Ammon's horn (tissue), 1 donor: Measurements from ENCODE around the gene XRCC4.
"Not testable (repeated sequence)": the region's sequence is repeated elsewhere in the genome, so short reads cannot be mapped to it uniquely, and the experiment has no call there.

Source experiments
- DNase-seq: peaks from one replicate; pipeline ENCODE4 v3.0.0-alpha.2; 2016; ENCODE audit warnings: low spot score

The XRCC4 gene

DNA sequence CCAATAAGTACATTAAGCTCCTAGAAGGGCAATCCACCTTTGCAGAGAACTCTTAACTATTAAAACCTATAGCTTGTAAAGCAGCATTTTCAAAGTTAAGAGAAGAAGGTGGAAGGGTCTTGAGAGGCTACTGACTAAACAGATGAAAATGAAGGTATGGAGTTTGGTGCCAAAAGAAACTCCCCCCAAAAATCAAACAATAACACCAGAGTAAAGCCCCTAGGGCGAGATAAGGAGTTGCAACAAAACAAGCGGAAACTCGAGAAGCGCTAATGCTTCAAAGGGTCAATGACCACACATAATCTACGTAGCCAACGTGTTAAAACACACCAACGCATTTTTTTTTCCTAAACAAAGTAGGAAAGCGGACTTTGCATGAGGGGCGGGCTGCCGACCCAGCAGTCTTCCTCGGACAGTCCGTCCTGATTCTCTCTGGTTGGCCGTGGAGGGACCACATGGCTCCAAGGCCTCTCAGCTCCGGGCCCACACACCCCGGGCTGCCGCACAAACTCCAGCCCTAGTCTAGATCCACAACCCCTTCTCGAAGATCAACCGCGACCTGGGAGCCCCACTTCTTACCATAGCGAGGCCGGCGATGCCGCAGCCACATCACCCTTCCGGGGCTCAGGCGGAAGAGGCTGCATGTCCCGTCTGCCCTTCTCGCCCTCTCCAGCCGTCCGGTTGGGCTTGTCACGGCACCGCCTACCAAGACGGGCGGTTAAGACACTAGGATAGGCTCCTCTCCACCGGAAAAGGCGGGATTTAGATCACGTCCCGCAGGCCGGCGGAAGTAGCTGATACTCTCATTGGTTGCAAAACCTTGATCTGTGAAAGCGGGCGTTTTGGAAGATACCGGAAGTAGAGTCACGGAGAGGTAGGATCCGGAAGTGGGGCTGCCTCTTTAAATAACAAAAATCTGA lies at the start of gene XRCC4, which contains the start of gene TMEM167A:
Gene XRCC4 (plus strand): TSS at position 806 of the 920 bp plus-strand sequence. CDS start 27,373 bp downstream, outside the sequence.
Gene TMEM167A (minus strand): TSS at position 653 of the 920 bp plus-strand sequence. CDS start 71 bp downstream, at position 582.
- peak; percentile 100 for DNase-seq

DNA sequence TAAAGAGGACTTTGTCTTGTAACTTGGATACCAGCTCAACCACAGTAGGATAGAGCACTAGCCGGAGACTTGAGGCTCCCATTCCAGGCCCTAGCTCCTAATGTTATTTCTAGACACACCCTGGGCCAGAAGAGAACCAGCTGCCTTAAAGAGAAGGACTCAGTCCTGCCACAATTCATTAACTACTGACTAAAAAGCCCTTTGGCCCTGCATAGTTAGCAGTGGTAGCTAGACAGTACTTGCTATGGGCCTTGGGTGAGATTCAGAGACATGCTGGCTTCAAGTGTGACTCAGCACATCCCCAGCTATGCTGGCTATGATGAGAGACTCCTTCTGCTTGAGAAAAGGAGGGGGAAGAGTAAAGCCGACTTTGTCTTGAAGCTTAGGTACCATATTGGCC lies 47.4 kb upstream of the XRCC4 start:
- DNase-seq = no peak

DNA sequence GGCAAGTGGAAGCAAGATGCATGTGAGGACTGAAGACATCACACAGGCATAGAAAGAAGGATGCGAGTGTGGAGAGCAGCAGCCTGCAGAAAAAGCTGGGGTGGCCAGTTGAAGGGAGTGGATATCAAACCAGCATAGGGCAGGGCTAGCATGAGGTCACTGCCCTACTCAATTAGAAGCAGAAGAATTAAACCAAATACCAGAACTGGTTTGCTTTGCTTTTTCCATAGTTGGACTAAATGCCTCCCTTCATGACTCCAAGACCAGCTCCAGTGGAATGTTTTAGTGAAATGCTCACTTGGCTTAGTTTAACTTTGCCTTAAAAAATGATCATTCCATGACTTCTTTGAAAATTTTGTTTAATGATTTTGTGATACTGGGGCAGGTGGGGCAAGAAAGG lies 46.0 kb upstream of the XRCC4 start:
- DNase-seq = no peak

DNA sequence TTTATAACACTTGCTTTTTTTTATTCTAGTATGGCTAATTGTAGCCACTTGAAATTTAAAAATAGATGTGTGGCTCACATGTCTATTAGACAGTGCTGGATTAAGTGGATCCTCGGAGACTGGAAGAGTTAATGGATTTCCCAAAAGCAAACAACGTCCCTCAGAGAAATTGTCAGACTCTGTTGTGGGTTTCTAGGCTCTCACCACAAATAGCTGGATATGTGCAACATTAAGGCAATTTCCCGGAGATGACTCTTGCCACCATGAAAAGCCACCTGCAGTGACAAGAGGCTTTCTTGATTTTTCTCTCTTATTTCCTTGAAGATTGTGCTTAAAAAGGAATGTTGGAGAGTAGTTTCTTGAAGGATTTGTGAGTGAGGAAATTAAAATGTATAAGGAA lies 43.3 kb upstream of the XRCC4 start:
- DNase-seq = no peak

DNA sequence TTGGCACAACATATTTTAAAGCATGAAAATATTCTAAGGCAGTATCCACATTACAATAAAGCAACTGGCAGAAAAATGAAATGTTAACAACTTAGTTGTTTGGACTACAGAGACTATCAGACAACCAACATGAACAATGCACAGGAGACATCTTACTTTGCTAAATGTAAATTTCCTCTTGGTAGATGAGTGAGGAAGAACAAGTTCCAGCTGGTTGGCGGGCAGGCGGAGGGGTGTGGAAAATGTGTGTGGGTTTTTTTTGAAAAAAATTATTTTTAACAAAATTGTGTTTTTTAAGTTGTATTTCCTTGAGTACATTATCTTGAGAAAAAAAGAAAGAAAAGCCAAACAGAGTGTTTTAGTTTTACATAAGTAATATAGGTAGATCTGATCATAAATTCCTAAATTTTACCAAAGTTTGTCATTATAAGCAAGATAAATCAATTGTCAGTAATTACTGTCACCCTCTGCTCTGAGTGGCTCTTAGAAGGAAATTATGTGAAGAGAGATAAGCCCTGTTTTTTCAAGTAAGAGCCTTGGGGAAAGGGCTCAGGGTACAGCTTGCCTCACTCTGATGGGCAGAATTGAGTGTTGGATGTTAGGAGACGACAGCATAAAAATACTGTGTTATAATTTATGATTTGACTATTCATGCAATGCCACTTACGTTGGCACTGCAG lies 42.7 kb upstream of the XRCC4 start:
- DNase-seq = no peak

DNA sequence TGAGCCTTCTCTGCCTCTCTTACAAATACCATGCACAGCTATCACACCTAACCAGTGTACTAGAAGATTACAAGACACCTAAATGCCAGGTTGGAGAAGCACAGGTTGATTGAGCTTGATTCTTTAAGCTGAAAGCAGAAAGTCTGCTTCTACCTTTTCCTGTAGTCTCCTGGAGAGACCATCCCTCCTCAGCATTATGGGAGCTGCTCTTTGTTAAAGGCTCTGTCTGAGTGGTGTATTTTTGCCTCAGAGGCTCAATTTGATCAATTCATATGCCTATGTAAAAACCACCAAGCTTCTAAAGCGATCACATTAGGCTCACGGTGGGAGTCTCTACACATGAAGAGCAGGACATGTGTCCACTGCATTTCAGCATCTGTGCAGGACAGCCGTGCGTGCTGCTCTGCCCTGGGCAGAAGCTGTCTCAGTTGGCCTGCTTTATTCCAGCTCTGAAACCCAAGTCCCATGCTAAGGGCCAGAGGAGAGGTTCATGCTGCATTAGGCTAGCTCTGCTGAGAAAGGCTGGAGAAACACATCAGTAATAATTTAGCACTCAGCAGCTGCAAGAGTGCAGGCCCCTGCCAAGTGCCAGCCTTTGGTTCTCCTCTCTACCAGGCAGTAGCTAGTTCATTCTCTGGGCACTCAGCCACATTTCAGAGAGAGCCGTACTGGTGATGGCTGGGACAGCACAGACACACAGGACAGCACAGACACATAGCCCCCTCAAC lies 41.8 kb upstream of the XRCC4 start:
- peak; percentile 98 for DNase-seq

DNA sequence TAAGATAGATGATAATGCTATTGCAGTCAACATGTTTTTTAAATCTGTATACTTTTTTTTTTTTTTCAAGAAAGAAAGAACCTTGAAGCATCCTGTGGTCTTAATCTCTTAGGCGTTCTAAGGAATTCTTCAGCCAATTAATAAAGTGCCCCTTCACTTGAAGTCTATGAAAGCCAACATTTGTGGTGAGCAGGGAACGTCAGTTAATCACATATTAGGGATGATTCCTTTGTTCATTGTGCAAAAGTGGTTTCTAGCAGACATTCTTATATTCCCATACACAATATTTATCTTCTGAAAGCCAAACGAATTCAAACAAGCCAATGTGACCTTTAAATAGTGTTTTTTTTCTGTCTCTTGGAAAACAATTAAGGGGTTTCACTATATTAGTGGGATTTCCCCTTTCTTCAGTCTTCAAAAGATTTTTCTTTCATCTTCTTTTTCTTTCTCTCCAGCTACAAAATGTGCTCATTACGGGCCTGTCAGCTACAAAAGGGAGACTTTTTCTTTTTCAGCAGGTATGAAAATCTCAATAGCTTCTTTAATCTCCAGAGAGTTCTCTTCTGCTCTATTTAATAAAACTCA lies 40.3 kb upstream of the XRCC4 start:
- DNase-seq = no peak

DNA sequence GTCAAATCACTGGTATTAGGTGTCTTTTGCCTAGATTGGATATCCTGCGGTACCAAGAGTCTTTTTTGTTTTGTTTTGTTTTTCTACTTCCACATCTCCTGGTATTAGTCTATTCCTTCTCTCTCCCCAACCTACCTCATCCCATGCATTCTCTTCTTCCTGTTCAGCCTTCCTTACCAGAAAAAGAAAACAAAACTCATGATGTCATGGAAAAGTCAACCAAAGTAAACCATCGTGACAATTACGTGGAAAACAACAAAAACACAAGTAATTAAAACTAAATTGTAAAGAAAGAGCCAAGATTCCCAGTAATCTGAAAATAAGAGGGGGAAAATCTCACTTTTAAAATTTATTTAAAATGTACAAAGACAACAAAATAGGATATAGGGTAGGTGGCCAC lies 38.4 kb upstream of the XRCC4 start:
- no peak for DNase-seq

DNA sequence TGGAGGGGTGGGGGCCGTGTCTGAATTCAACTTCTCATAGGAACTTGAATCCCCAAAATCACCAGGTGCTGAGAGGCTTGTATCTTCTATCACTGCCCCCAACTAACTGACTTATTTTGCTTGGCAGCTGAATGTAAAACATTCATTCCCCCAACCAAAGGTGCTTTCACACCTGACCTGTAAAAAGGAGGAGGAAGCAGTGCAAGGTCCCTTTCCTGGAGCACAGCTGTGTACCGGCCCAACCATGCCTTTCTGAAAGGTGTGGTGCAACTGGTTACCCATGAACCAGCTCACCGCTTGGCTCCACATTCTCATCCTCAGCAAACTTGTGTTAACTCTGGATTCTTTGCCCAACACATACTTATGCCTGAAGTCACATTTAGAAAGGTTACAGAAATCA lies 34.8 kb upstream of the XRCC4 start:
- DNase-seq = no peak

DNA sequence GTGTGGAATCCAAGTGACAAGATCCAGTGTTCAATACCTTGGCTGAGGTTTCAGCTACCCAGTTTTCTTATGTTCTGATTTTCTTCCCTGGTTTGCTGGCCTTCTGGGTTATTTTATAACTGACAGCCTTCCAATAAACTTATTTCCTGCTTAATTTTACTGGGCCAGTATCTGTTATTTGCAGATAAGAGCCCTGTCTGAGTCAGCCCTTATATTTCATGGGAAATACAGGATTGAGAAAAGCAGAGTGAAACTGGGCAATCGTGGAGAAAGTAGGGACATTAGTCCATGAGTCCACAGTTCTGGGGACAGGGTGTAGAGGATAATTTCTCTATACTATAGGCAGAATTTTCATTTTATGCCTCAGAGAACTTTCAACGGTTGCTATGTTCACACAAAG lies 32.4 kb upstream of the XRCC4 start:
- DNase-seq = no peak

DNA sequence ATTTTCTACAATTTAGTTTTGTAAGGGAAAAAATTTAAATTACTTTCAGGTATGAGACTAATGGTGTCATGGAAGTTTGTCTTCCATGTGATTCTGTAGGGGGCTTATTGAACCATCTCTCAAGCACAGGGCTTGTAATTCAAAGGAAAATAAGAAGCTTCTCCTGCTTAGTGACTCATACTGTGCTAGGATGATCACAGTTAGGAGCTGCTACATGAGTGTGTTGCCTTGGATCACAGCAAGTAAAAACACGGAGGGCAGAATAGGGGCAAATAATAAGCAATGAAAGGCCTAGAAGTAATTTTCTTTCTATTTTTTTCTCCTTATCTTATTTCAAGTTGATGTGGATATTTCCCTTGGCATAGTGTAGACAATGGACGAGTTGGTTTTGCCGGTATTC lies 29.1 kb upstream of the XRCC4 start:
- DNase-seq = no peak

DNA sequence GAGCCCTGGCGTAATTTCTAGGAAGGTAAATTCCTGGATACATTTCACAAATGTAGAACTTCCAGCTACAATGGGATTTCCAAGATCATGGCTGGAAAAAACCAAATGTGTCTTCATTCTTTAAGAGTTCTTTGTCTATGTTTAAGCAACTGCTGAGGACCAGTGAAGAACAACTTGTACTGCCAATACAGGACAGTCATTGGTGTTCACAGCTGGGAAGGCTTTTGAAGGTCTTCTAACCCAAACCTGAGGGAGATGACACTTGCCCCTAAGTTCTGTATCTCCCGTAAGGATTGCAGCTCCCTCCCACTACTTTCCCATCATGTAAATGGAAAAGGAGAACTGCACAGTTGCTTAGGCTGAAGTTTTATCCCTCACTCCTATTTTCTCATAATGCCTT lies 28.5 kb upstream of the XRCC4 start:
- no peak for DNase-seq

DNA sequence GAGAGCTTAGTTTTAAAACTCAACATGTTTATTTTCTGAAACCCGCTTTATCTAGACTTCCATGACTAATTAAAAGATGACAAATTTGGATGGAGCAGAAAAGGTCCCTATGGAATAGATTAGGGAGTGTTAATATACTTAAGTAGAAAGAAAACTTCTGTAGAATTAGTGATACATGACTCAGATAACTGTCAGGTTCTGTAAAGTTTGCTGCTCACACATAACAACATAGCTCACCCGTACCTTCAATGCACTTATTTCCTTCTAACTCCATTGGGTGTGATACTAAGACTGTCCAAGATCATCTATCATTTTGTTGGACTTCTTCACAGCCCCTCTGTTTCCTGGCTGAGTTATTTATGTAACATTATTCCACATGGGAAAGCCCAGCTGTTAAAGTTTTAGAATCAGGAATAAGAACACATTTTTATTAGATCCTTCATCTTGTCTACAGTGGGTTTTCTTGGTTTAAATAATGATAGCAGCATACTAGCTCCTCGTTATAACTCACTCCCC lies 27.9 kb upstream of the XRCC4 start:
- no peak for DNase-seq

DNA sequence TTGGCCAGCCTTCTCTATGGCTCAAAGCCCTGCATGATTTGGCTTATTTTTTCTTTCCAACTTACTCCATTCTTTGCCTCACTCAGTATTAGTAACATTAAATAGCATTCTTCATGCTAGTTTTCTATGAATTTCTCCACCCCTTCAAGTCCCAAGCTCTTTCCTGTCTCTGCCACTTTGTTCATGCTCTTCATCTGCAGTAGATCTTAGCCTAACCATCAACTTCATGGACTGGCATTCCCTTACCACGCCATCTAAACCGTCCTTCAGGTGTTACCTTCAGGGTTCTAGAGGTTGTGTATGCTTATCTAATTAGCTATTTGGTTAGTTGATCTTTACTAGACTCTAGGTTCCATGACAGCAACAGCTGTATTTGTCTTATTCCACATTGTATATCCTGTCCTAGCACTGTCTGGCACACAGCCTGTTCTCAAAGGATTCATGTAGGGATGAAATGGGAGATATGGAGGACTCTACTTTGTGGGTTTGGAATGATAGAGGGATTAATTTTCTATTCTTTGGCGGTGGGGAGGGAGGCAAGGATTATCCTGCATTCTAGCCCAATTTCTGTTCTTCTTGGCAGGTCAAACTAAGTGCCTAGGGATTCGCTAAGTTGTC lies 26.5 kb upstream of the XRCC4 start:
- no peak for DNase-seq

DNA sequence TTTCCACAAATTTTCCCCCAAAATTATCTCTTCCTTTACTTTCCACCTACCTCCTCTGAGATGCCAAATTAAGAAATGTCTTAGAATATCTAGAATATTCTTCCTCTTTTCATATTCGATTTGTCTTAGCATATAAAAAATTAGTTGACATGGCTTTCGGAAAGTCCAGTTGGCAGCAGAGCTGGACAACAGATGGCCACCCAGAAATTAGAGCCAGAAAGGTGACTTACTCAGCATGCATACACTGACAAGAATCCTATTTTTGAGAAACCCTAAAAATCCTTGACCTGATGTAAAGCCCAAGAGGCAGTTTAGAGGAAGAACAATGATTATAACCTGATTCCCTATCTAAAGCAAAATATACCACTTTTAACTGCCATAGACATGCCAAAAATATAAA lies 22.2 kb upstream of the XRCC4 start:
- no peak for DNase-seq

DNA sequence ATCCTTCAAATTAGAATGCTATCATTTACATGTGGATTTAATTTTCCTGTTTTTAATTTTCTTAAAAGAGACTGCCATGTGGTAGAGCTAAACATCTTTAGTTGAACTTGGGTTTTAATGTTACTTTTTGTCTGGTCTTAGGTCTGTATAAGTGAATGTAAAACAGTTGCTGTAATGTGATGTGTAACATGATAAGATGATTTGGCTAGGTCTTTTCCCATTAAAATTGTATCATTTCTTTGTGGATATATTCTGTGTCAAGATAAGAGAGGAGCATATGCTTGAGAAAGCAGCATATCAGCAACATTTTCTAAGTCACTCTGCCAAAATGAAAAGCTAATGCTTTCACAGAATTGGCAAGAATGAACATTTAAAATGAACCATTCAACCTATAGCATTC lies 18.6 kb upstream of the XRCC4 start:
- DNase-seq = no peak

DNA sequence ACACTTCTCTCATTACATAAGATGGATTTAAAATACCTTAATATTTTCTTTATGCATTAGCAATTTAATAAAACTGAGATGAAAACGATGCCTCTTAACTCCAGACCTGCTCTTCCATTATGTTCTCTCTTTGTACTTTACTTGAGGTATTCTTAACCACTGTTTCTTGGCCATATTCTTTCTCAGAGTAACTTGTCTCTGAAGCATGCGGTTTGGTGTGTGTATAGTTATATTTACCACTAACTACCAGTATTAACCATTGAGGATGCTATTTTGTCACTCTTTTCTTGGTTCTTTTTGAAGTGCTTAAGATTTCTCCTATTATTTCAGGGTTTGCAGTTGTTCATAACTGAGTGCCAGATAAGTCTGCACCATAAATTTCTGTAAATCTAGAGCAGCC lies 18.0 kb upstream of the XRCC4 start:
- no peak for DNase-seq

DNA sequence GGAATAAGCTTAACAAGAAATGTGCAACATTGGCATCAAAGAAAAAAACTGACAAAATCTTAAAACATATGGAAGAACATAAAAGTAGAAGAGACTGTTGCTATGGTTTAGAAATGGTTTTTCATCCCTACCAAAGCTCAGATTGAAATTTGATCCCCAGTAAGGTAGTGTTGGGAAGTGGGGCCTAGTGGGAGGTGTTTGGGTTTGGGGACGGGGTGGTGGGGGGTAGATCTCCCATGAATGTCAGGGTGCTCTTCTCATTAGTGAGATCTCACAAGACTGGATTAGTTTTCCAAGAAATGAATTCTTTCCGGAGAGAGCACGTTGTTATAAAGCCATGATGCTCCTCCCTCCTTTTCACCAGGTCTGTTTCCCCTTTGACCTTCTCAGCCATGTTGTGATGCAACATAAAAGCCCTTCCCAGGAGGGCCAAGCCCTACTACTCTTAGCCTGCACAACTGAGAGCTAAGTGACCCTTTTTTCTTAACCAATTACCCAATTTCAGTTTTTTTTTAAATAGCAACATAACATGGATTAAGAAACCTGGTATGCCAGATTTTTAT lies 10.7 kb upstream of the XRCC4 start:
- DNase-seq = no peak

DNA sequence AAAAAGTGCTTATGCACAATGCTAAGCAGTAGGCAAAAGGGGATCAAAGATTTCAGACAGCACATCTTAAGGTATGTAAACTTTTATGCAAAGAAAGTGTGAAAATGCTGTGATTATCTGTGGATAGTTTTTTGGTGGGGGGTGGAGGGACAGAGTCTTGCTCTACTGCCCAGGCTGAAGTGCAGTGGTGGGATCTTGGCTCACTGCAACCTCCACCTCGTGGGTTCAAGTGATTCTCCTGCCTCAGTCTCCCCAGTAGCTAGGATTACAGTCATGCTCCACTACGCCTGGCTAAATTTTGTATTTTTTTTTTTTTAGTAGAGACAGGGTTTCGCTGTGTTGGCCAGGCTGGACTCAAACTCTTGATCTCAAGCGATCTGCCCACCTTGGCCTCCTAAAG lies 10.0 kb upstream of the XRCC4 start:
- DNase-seq = not testable (repeated sequence)

DNA sequence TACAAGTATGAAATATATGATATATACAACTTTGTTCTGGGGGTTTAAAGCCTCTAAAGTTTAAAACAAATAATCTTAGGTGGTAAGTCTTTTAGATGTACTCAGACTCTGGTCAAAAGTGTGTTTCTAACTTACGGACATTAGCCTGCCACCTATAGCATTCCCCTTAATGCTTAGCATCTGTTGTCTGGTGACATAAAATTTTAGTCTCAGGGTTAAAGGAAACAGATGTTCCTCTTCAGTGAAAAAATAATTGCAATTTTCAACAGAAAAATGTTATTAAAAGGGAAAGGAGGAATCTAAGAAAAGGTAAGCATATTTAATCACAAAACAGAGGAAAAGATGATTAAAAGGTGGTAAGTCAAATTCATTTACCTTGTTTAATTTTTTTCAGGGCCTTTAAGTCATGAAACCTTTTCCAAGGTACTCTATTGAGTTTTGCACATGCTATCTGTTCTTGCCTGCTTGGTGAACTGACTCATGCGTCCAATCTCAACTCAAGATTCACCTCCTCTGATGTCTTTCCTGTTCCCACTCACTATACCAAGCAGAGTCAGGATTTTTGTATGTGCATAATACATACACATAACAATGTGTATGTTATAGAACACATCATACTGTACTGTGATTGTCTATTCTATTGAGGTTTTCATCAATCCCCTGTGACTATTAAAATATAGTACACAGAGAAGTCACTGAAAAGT lies 8.1 kb upstream of the XRCC4 start:
- DNase-seq = no peak
